Measurements from ENCODE around the gene GP1BA.

- TF ChIP-seq CTCF (IDR thresholded peaks at IDR 0.05) = no peak
- TF ChIP-seq ZFX (IDR thresholded peaks at IDR 0.05; ENCODE audit: borderline replicate concordance) = no peak
Observed at GRCh38 chr17:4901648-4902344, 30.3 kb upstream of the GP1BA start.
